ENCODE measurements around the gene FSD1L.

DNA sequence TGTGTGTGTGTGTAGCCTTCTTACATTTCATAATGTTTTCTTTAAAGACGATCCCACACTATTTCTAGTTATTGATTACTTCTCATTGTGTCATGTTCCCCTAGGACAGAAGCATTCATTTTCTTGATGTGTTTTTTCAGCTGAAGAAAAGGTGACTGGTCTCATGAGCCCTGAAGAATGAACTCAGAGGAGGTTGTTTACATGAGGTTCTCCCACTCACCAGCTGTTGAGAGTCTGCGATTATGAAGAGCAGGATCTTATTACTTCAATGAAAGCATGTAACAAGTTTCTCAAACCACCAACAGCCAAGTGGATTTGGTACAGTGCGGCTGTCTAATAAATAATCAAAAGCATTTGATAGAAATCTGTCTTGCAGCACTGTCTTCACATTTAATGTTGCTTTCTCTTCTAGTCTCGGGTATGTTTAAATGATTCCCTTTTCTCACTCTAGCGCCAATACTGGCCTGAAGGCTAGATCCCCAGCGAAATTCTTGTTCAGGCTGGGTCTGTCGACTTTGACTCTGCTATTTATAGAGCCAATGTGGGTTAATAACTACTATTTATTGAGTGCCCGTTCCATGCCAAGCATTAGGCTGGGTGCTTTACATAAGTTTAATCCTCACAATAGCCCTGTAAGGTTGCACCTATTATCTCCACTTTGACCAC, 9.6 kb upstream of the FSD1L start:
- TF ChIP-seq, protein P1, sequence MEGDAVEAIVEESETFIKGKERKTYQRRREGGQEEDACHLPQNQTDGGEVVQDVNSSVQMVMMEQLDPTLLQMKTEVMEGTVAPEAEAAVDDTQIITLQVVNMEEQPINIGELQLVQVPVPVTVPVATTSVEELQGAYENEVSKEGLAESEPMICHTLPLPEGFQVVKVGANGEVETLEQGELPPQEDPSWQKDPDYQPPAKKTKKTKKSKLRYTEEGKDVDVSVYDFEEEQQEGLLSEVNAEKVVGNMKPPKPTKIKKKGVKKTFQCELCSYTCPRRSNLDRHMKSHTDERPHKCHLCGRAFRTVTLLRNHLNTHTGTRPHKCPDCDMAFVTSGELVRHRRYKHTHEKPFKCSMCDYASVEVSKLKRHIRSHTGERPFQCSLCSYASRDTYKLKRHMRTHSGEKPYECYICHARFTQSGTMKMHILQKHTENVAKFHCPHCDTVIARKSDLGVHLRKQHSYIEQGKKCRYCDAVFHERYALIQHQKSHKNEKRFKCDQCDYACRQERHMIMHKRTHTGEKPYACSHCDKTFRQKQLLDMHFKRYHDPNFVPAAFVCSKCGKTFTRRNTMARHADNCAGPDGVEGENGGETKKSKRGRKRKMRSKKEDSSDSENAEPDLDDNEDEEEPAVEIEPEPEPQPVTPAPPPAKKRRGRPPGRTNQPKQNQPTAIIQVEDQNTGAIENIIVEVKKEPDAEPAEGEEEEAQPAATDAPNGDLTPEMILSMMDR (IDR thresholded peaks at IDR 0.05), result no peak
- TF ChIP-seq POLR2AphosphoS5 (IDR thresholded peaks at IDR 0.05) (no peak), EP300 (IDR thresholded peaks at IDR 0.05; ENCODE audit: low read depth) (no peak), POLR2A (IDR thresholded peaks at IDR 0.05) (no peak)
